ENCODE measurements around the gene PCOLCE2. TPM values are rescaled to one million over a fixed set of nuclear protein-coding genes. Genes with fewer than 3 reads are reported as not detected.

The PCOLCE2 gene
- total RNA-seq, 1 experiment from 2014 or later: 23.9 TPM

- ChIA-PET CTCF (no interaction called here), POLR2A (ENCODE audit: unreplicated experiment) (no interaction called here)
- BruUV-seq (replicated peaks): no TSS peak
These were observed 120.5 kb downstream of the PCOLCE2 start for GRCh38 chr3:142768338-142768737.

More at GRCh38 chr3:142768338-142768737, 120.5 kb downstream of the PCOLCE2 start:
- ATAC-seq (no peak), DNase-seq (no peak)
- no peak overlapping the region for H3K4me3 ChIP-seq (ENCODE audit: low read length)
- H3K79me2 ChIP-seq (ENCODE audit: low read length): no peaks in the 10 kb centered on the region
- no peaks in the 10 kb centered on the region for H3K27me3 ChIP-seq (ENCODE audit: low read length)
- H3K9me2 ChIP-seq (replicated peaks; ENCODE audit: low read length): no peaks in the 10 kb centered on the region
- no peak for TF ChIP-seq EZH2 (IDR thresholded peaks at IDR 0.05; ENCODE audit: low read length, unreplicated experiment)
- TF ChIP-seq EZH2phosphoT487 (IDR thresholded peaks at IDR 0.05; ENCODE audit: borderline replicate concordance, low read length): no peak
- TF ChIP-seq CTCF (conservative IDR thresholded peaks at IDR 0.05; ENCODE audit: low read depth, low read length): no peak
- intact Hi-C loops (cut with micrococcal nuclease): no loop called here
- H3F3A ChIP-seq (ENCODE audit: low read length, unreplicated experiment): no peaks in the 10 kb centered on the region
- H3K9me3 ChIP-seq (ENCODE audit: low read length): no peaks in the 10 kb centered on the region
- no peak overlapping the region for H3K9ac ChIP-seq (ENCODE audit: low read length)
- no peak overlapping the region for H3K27ac ChIP-seq (ENCODE audit: low read length)
- no peaks in the 10 kb centered on the region for H4K20me1 ChIP-seq (ENCODE audit: low read length)
- no peak overlapping the region for H3K4me2 ChIP-seq (ENCODE audit: low read length)
- no peaks in the 10 kb centered on the region for H3K4me1 ChIP-seq (ENCODE audit: insufficient read depth, low read length)
- no peak overlapping the region for H2AFZ ChIP-seq (ENCODE audit: low read length)
- H3K36me3 ChIP-seq (ENCODE audit: low read depth, low read length): no peaks in the 10 kb centered on the region

Other genes starting within 250 kb of the PCOLCE2 start
- 1.7 and 1.9 TPM in 2 replicates for gene TRPC1, start 165.0 kb downstream of the PCOLCE2 start, total RNA-seq (2014; rRNA removed)
- 0.12 TPM in 1 of 2 replicates, not detected in the other for gene PAQR9, start 74.6 kb upstream of the PCOLCE2 start, total RNA-seq (2014; rRNA removed)
- 55.6 and 81.1 TPM in 2 replicates for gene U2SURP, start 112.5 kb upstream of the PCOLCE2 start, total RNA-seq (2014; rRNA removed)
- gene CHST2, start 230.7 kb upstream of the PCOLCE2 start, total RNA-seq (2014; rRNA removed): 6.7 and 7.3 TPM in 2 replicates

Measured in PC-3 (cell line).